SH-SY5Y (cell line): ENCODE measurements around the gene ZNF85.

Experiments
- GATA2 ChIP-seq: IDR thresholded peaks from 2 replicates; pipeline ENCODE4 v1.6.1; 2011; ENCODE audit warnings: mild to moderate bottlenecking, low read depth, low read length
- GATA3 ChIP-seq: IDR thresholded peaks from 2 replicates; pipeline ENCODE4 v1.6.1; 2011; ENCODE audit warnings: low read depth, mild to moderate bottlenecking, low read length, moderate library complexity

The ZNF85 gene

GRCh38 chr19:20923077-20923871, at the start of gene ZNF85:
Gene ZNF85, plus strand, starts transcription at chr19:20923251. Its CDS starts 150 bp downstream, at chr19:20923401.
- TF ChIP-seq GATA3 (no peak), GATA2 (peak; percentile 30; the same call in 1 of the 2 replicates)

GRCh38 chr19:20879501-20879900, 43.5 kb upstream of the ZNF85 start:
- TF ChIP-seq GATA3: no peak

- TF ChIP-seq GATA3 (no peak), GATA2 (no peak)
These were observed 10.1 kb upstream of the ZNF85 start for GRCh38 chr19:20912973-20913372.

GRCh38 chr19:20925481-20925880, 2.4 kb downstream of the ZNF85 start:
- no peak for TF ChIP-seq GATA3
- no peak for TF ChIP-seq GATA2

GRCh38 chr19:20926796-20927195, 3.7 kb downstream of the ZNF85 start:
- TF ChIP-seq GATA3 (no peak), GATA2 (no peak)

- TF ChIP-seq GATA3 (no peak), GATA2 (no peak)
These were observed 5.3 kb downstream of the ZNF85 start for GRCh38 chr19:20928371-20928770.

GRCh38 chr19:20964798-20965197, 41.7 kb downstream of the ZNF85 start:
- TF ChIP-seq GATA3 (no peak), GATA2 (no peak)

- TF ChIP-seq GATA3 (no peak), GATA2 (no peak)
These were observed 45.0 kb downstream of the ZNF85 start for GRCh38 chr19:20968092-20968491.

- TF ChIP-seq GATA2 (no peak), GATA3 (no peak)
These were observed 46.4 kb downstream of the ZNF85 start for GRCh38 chr19:20969498-20969897.

- TF ChIP-seq GATA2 (no peak), GATA3 (no peak)
These were observed 46.8 kb downstream of the ZNF85 start for GRCh38 chr19:20969898-20970297.

- TF ChIP-seq GATA2 (no peak), GATA3 (no peak)
These were observed 76.8 kb downstream of the ZNF85 start for GRCh38 chr19:20999731-21000352.
